Skin epidermis (tissue), 12 donors: ENCODE data around the gene LRCH1.
"Not testable (repeated sequence)": the region's sequence is repeated elsewhere in the genome, so short reads cannot be mapped to it uniquely, and the experiment has no call there.

Experiments used
- H3K27ac ChIP-seq, 21 experiments: fragments of 200-600 bp; sonication (generic) in 11 of 21; one replicate each; pipeline ENCODE4 v1.5.0; 2020; ENCODE audit warnings: mild to moderate bottlenecking in 3 of 21, inconsistent platforms in 2 of 21, moderate library complexity in 2 of 21
- H3K4me3 ChIP-seq, 7 experiments: fragments of 200-600 bp; sonication (generic) in 2 of 7; one replicate each; pipeline ENCODE4 v1.5.0; 2020; ENCODE audit warnings: inconsistent platforms in 2 of 7, mild to moderate bottlenecking in 2 of 7, moderate library complexity in 1 of 7

The LRCH1 gene

GRCh38 chr13:46552889-46553520, at the start of gene LRCH1:
Gene LRCH1, plus strand, starts transcription at chr13:46553170. Its CDS starts 227 bp downstream, at chr13:46553397.
- H3K27ac ChIP-seq: peak within 1 kb of the TSS; percentile 72 to 95 (median 90)
- peak within 1 kb of the TSS; percentile 70 to 99 (median 94) for H3K4me3 ChIP-seq

- H3K4me3 ChIP-seq: no peak overlapping the region
- no peak overlapping the region for H3K27ac ChIP-seq
Measured at GRCh38 chr13:46504036-46504435, 48.9 kb upstream of the LRCH1 start.

DNA sequence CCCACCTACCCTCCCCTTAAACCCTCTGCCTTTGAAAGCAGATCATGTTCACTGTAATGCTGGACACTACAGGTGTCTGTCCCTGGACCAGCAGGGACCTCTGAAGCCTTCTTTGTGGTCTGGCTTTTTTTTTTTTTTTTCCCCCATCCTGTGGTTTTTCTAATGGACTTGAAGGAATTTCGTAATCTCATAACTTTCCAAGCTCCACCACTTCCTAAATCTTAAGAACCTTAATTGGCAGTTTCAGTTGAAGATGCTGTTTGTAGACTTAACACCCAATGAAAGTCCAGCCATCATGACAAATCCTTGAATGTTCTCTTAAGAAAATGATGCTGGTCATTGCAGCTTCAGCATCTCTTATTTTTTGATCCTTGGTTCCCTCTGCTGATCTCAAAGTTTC, 45.0 kb upstream of the LRCH1 start:
- Histone ChIP-seq H3K27ac (no peak overlapping the region), H3K4me3 (no peak overlapping the region)

DNA sequence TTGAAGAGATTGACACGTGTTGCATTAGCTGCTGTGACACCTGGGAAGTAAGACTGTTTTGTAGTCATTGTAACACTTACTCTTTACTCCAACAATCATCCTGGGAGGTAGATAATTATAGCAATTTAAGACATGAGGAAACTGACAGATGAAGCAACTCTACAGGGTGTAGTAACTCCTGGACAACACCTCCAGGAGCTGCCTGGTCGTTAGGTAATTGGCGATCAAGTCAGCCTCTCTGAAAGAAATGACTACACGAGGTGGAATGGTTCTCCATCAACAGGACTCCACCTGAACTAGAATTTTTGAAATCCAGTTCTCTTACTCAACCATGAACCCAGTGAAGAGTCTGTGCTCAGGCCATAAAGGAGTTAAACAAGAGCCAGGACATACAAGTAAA, 43.0 kb upstream of the LRCH1 start:
- no peak overlapping the region for H3K4me3 ChIP-seq
- H3K27ac ChIP-seq: no peak overlapping the region

DNA sequence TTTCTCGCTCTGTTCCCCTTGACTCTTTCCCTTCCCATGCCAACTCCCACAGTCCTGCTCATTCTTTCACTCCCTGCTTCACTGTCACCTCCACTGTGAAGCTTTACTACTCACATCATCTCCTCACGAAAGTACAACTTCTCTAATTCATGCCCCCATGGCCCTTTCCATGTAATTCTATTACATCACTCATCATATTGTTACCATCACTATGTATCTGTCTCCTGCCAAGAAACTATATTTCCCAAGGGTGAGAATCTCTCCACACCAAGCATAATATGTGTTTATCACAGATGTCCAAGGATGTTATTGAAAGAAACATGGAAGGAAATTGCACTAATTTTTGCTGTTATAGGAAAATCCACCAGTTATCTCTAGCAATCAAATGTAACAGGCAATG, 37.2 kb upstream of the LRCH1 start:
- H3K27ac ChIP-seq: no peak overlapping the region
- no peak overlapping the region for H3K4me3 ChIP-seq

- H3K4me3 ChIP-seq: no peak overlapping the region
Measured at GRCh38 chr13:46516599-46517338, 36.2 kb upstream of the LRCH1 start.

GRCh38 chr13:46517748-46518147, 35.2 kb upstream of the LRCH1 start:
- peak overlapping the region in 1 of 21 experiments; percentile 24 for H3K27ac ChIP-seq

More at GRCh38 chr13:46516599-46517338, 36.2 kb upstream of the LRCH1 start:
- H3K27ac ChIP-seq: peak overlapping the region in 3 of 21 experiments; percentile 12 to 24 (median 15)

GRCh38 chr13:46519182-46519581, 33.8 kb upstream of the LRCH1 start:
- Histone ChIP-seq H3K27ac (peak overlapping the region in 2 of 21 experiments; percentile 47 to 51), H3K4me3 (no peak overlapping the region)

More at GRCh38 chr13:46517748-46518147, 35.2 kb upstream of the LRCH1 start:
- not testable (repeated sequence) for H3K4me3 ChIP-seq

GRCh38 chr13:46520166-46520565, 32.8 kb upstream of the LRCH1 start:
- Histone ChIP-seq H3K27ac (peak overlapping the region in 4 of 21 experiments; percentile 28 to 51 (median 40)), H3K4me3 (no peak overlapping the region)

- no peak overlapping the region for H3K27ac ChIP-seq
- H3K4me3 ChIP-seq: no peak overlapping the region
Measured at GRCh38 chr13:46521486-46521885, 31.5 kb upstream of the LRCH1 start.

DNA sequence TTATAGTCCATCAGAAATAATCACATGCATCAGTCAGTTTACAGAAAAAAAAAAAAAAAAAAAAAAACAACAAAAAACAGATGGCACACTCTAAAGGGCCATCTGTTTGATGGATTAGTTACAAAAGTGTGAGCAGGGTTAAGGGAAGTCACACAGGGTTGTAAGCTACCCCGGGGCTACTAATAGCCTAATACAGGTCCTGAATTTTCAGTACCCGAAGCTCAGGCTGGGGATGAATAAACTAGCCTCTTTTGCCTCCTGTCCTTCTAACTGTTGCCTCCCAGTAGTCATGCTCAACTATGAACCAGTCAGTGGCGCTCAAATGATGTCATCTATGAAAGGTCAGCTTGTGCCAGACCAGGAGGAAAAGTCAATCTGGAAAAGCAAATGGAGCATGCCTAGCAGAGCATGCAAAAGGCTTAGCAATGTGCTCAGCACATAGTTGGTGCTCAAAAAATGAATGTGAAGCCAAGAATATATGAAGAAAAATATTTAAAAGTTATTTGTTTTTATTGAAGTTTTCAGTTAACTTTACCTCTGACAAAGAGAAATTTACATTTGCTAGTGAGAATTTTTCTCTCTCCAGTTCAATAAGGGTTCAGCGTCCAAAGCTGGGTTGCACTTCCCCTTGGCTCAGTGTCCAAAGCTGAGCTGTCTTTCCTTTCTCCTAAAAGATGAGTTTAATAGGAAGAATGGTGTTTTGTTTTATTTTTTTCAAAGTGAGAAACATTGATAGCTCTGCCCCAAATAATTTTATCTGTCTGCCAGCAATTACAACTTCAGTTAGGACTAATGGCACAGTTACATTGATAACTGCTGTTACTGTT, 30.8 kb upstream of the LRCH1 start:
- H3K27ac ChIP-seq: peak overlapping the region in 1 of 21 experiments; percentile 8
- no peak overlapping the region for H3K4me3 ChIP-seq

- no peak overlapping the region for H3K4me3 ChIP-seq
- peak overlapping the region in 2 of 21 experiments; percentile 4 to 8 for H3K27ac ChIP-seq
Measured at GRCh38 chr13:46522748-46523030, 30.3 kb upstream of the LRCH1 start.

- Histone ChIP-seq H3K27ac (peak overlapping the region in 2 of 21 experiments; percentile 14 to 37), H3K4me3 (no peak overlapping the region)
Measured at GRCh38 chr13:46523972-46524752, 28.8 kb upstream of the LRCH1 start.

DNA sequence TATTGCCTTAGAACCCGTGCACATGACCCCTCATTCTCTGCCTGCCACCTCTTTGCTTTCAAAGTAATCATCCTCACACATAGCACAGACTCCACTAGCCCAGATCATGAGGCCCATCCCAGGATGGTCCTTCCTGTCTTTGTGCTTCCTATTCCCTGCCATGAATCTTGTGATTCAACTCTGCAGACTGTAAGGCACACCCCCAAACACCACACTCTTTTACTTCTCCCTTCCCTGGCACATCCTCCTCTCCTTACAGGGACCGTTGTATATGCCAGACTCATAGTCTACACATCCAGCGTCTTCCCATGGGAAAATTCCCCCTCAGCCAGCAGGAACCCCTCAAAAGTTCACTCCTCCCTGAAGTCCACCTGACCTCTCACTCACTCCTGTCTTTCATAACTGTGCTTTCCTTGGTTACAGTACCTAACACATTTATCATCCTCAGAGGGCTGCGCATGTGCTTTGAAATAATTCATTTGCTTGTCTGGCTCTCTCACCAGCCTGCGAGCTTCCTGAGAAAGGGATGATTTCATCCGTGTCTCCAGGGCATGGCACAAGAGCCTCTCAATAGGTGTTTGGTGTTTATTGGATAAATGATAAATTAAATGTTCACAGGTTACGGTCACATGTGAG, 26.8 kb upstream of the LRCH1 start:
- peak overlapping the region in 1 of 21 experiments; percentile 29 for H3K27ac ChIP-seq

GRCh38 chr13:46526740-46527139, 26.2 kb upstream of the LRCH1 start:
- Histone ChIP-seq H3K4me3 (no peak overlapping the region), H3K27ac (peak overlapping the region in 1 of 21 experiments; percentile 29)

More for the DNA sequence above, 26.8 kb upstream of the LRCH1 start:
- no peak overlapping the region for H3K4me3 ChIP-seq

DNA sequence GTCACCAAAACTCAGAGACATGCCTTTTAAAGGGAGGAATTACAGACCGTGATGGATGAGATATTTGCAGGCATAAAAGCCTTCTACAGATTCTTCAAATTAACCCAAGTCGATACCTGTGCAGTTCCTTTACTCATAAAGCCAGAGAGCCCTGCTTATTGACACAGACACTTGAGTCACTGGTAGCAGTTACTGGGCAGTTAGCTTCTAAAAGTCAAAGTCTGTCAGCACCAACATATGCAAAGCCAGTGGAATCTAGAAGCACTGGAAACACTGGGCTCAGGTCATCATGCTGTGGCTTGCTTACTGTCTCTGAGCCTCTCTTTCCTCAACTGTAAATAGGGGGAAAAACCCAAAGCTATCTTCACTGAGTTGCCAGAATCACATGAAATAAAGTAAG, 25.7 kb upstream of the LRCH1 start:
- no peak overlapping the region for H3K27ac ChIP-seq

DNA sequence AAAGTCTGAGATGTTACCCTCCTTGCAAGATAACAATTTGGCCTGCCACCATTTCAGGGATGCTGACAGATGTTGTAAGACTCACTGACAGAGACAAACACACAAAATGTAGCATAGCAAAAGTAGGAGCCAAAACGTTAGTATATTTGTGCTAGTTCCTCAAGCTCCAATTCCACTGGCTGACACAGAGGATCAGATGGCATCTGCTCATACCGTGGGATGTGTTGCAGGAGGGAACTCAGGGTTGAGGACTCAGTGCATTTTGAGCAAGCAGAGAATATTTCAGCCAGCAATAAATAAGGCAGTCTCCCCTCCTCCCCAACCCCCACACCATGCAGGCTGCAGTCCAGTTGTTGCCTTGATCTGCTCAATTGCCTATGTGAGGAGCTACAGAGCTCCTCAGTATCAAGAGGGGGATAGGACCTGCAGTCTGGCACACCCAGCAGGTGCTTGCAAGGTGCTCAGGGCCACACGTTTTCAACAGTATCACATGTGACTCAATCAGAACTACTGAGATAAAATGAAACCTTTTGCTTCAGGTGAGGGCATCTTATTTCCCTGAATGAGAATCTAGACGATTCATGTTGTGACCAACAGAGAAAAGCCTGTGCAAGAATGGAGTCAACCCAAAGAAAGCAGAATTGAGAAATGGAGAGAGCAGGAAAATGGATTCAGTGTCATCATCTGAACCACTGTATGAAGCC, 23.6 kb upstream of the LRCH1 start:
- Histone ChIP-seq H3K4me3 (no peak overlapping the region), H3K27ac (peak overlapping the region in 6 of 21 experiments; percentile 4 to 66 (median 37))

More for the DNA sequence above, 25.7 kb upstream of the LRCH1 start:
- no peak overlapping the region for H3K4me3 ChIP-seq
